HepG2 (cell line): Measurements from ENCODE around the gene CDHR3. TPM values are rescaled to one million over a fixed set of nuclear protein-coding genes. Genes with fewer than 3 reads are reported as not detected.

Experiments
- ATAC-seq: fragments of 200-7000 bp; cut with Tn5 transposase; 3 replicates; pipeline ENCODE4 v1.9.1; 2020; ENCODE audit warnings: mild to moderate bottlenecking, moderate library complexity
- BruUV-seq: library from RNA; stranded (reverse); fragments of 400-500 nt; replicated peaks from 2 replicates; lab custom pipeline; 2021; lab: Mats Ljungman, UMichigan
- CTCF ChIA-PET: fragments of 300-600 bp; formaldehyde crosslinking; extraction: SDS; loops from one replicate; lab custom pipeline; 2021; ENCODE audit warnings: low total read pairs, inconsistent platforms, low intra/inter-chr PET ratio; lab: Yijun Ruan, JAX
- POLR2A ChIA-PET: fragments of 350-600 bp; sonication (Branson Sonifier 250); formaldehyde crosslinking; loops from one replicate; lab custom pipeline; 2020; ENCODE audit warnings: antibody characterized with exemption, inconsistent platforms; lab: Yijun Ruan, JAX
- DNase-seq: peaks from one replicate; pipeline ENCODE4 v3.0.0-alpha.2; 2015; ENCODE audit warnings: low spot score
- FAIRE-seq: peaks from 3 replicates; lab custom pipeline; 2011; peaks lifted over from hg19 to GRCh38; lab: Jason Lieb, UNC
- H2AFZ ChIP-seq: one replicate; pipeline ENCODE4 v1.6.1; 2011; ENCODE audit warnings: low read length, inconsistent platforms
- H3K27ac ChIP-seq: fragments of 300-600 bp; 3 replicates; pipeline ENCODE4 v1.8.0; 2011; ENCODE audit warnings: mixed run types, mild to moderate bottlenecking, mixed read lengths, low read length, inconsistent platforms; ENCODE audit not compliant: insufficient read depth; ENCODE audit errors: extremely low read length
- H3K27me3 ChIP-seq, 2 experiments: fragments of 200-600 bp in 1 of 2; 2 replicates in 1 of 2; 3 replicates in 1 of 2; pipeline versions ENCODE4 v1.6.0 to v1.8.0; 2011; ENCODE audit warnings: low read length in 2 of 2, mild to moderate bottlenecking in 2 of 2, moderate library complexity in 2 of 2, inconsistent platforms in 1 of 2; ENCODE audit not compliant: insufficient read depth in 2 of 2, control insufficient read depth in 1 of 2
- H3K36me3 ChIP-seq, 2 experiments: fragments of 200-600 bp in 1 of 2; replicated peaks in 1 of 2; 2 replicates in 1 of 2; 3 replicates in 1 of 2; pipeline versions ENCODE4 v1.5.1 to v1.8.0; 2011; ENCODE audit warnings: low read length in 2 of 2, inconsistent platforms in 1 of 2; ENCODE audit not compliant: insufficient read depth in 2 of 2, control insufficient read depth in 1 of 2
- H3K4me1 ChIP-seq: 2 replicates; pipeline ENCODE4 v1.5.1; 2012; ENCODE audit warnings: low read length, inconsistent platforms; ENCODE audit not compliant: insufficient read depth
- H3K4me2 ChIP-seq: 2 replicates; pipeline ENCODE4 v1.6.0; 2011; ENCODE audit warnings: low read depth, low read length, inconsistent platforms
- H3K4me3 ChIP-seq, 3 experiments: fragments of 200-600 bp in 1 of 3; sonication (generic), shearing (Covaris generic) in 1 of 3; replicated peaks in 1 of 3; 2 replicates each; pipeline ENCODE4 v1.5.1; 2011 to 2016; ENCODE audit warnings: low read length in 3 of 3, inconsistent platforms in 2 of 3, low read depth in 2 of 3, mild to moderate bottlenecking in 2 of 3, control low read depth in 1 of 3, mixed read lengths in 1 of 3; ENCODE audit not compliant: insufficient read depth in 1 of 3
- H3K79me2 ChIP-seq: one replicate; pipeline ENCODE4 v1.6.1; 2011; ENCODE audit warnings: low read length, inconsistent platforms; ENCODE audit not compliant: insufficient read depth
- H3K9ac ChIP-seq: 2 replicates; pipeline ENCODE4 v1.6.0; 2011; ENCODE audit warnings: mild to moderate bottlenecking, low read depth, low read length, inconsistent platforms; ENCODE audit not compliant: insufficient read depth
- H3K9me3 ChIP-seq: 2 replicates; pipeline ENCODE4 v1.5.1; 2012; ENCODE audit warnings: mild to moderate bottlenecking, low read length
- H4K20me1 ChIP-seq: 2 replicates; pipeline ENCODE4 v1.6.0; 2011; ENCODE audit warnings: inconsistent platforms, mild to moderate bottlenecking, low read length, moderate library complexity; ENCODE audit not compliant: insufficient read depth
- ESRRA ChIP-seq: sonication (generic); formaldehyde crosslinking; IDR thresholded peaks from 2 replicates; pipeline ENCODE4 v1.5.1; 2020; ENCODE audit warnings: mild to moderate bottlenecking, low read depth, missing genetic modification reagents
- GZF1 ChIP-seq: sonication (generic); formaldehyde crosslinking; IDR thresholded peaks from 2 replicates; pipeline ENCODE4 v1.5.1; 2020; ENCODE audit warnings: mild to moderate bottlenecking, missing genetic modification reagents
- KAT8 ChIP-seq: IDR thresholded peaks from 2 replicates; pipeline ENCODE4 v1.6.1; 2016; ENCODE audit warnings: missing genetic modification reagents, missing compliant biosample characterization
- RNF2 ChIP-seq: fragments of 450-650 bp; conservative IDR thresholded peaks from 2 replicates; pipeline ENCODE4 v1.6.1; 2016; ENCODE audit warnings: low read depth
- SRSF4 ChIP-seq: fragments of 200-400 bp; formaldehyde crosslinking; IDR thresholded peaks from one replicate; pipeline ENCODE4 v1.6.1; 2018; ENCODE audit warnings: mild to moderate bottlenecking, low read depth, low read length, moderate library complexity; ENCODE audit not compliant: poor library complexity, severe bottlenecking
- ZNF407 ChIP-seq: sonication (generic); formaldehyde crosslinking; IDR thresholded peaks from one replicate; pipeline ENCODE4 v1.5.1; 2020; ENCODE audit warnings: mild to moderate bottlenecking, missing genetic modification reagents; ENCODE audit errors: not compliant biosample characterization
- WGBS: methylation state at CpG from one replicate; pipeline ENCODE4 v1.1.6; 2017; ENCODE audit warnings: low lambda C conversion rate; 5-methylcytosine and 5-hydroxymethylcytosine counted together
- in situ Hi-C: cut with HindIII; loops from 2 replicates; pipeline ENCODE4 v1.10.0; 2017; ENCODE audit warnings: low pct_unique_long_range_greater_than_20kb; ENCODE audit not compliant: extremely low pct_ligation_motif_present
- intact Hi-C: fragments of 100-400 bp; cut with micrococcal nuclease; formaldehyde crosslinking; loops from one replicate; pipeline ENCODE4 v1.10.0; 2022; ENCODE audit not compliant: unreplicated experiment
- polyA plus RNA-seq, 8 experiments: library from polyadenylated mRNA; depleted of rRNA in 3 of 8; stranded (reverse) in 7 of 8; unstranded in 1 of 8; fragments of >200 nt; fragmentation: Illumina TruSeq in 4 of 8; extraction: Trizol in 4 of 8; gene quantifications; 2 replicates each; pipeline versions ENCODE4 v1.2.1 to v1.2.3, GENCODE V29; 2011 to 2016; ENCODE audit warnings: low read depth in 4 of 8, missing spikeins in 1 of 8, mixed read lengths in 1 of 8; ENCODE audit not compliant: insufficient read depth in 1 of 8
- total RNA-seq, 5 experiments: library from RNA; depleted of rRNA; stranded (reverse); fragments of >200 nt; fragmentation: Illumina TruSeq; extraction: Trizol; gene quantifications; 2 replicates each; pipeline ENCODE4 v1.2.3, GENCODE V29; 2016; ENCODE audit warnings: low read depth in 1 of 5

Gene CDHR3
- total and polyA plus RNA-seq, 2 of the 13 experiments (the other 11 are each of a cell fraction or from before 2014, with no cell fraction given) = 6.5 to 11.8 TPM

- no peaks in the 10 kb centered on the region for H3K9me3 ChIP-seq
- no peaks in the 10 kb centered on the region for H3K4me1 ChIP-seq
- H3K4me2 ChIP-seq = no peak overlapping the region
- in situ Hi-C loops (no loop called here), intact Hi-C loops (no loop called here)
- BruUV-seq = no TSS peak
- H3K27me3 ChIP-seq = no peaks in the 10 kb centered on the region
- H3K27ac ChIP-seq = no peak overlapping the region
- CTCF ChIA-PET = no interaction called here
- no peaks in the 10 kb centered on the region for H3K36me3 ChIP-seq
- no peak overlapping the region for H3K4me3 ChIP-seq
- no peak overlapping the region for H2AFZ ChIP-seq
- no peaks in the 10 kb centered on the region for H4K20me1 ChIP-seq
- FAIRE-seq (no peak), DNase-seq (no peak), ATAC-seq (no peak)
- no peaks in the 10 kb centered on the region for H3K79me2 ChIP-seq
- WGBS = 66% methylated on average over 10 of the region's 10 CpGs
- no peak overlapping the region for H3K9ac ChIP-seq
- TF ChIP-seq GZF1 (CRISPR knock-in tag) = no peak
- TF ChIP-seq ESRRA (CRISPR knock-in tag) = no peak
- POLR2A ChIA-PET = no interaction called here
Observed at GRCh38 chr7:106031300-106032035, 68.4 kb downstream of the CDHR3 start.

- Histone ChIP-seq H3K4me2 (no peak overlapping the region), H3K27ac (no peak overlapping the region), H3K4me1 (no peaks in the 10 kb centered on the region), H3K79me2 (no peaks in the 10 kb centered on the region), H4K20me1 (no peaks in the 10 kb centered on the region), H2AFZ (no peak overlapping the region), H3K9me3 (no peaks in the 10 kb centered on the region), H3K27me3 (no peaks in the 10 kb centered on the region), H3K4me3 (no peak overlapping the region), H3K36me3 (no peaks in the 10 kb centered on the region), H3K9ac (no peak overlapping the region)
- DNase-seq (no peak), ATAC-seq (no peak), FAIRE-seq (no peak)
- CTCF ChIA-PET = no interaction called here
- 72% methylated on average over 3 of the region's 3 CpGs for WGBS
- intact Hi-C loops (no loop called here), in situ Hi-C loops (no loop called here)
- POLR2A ChIA-PET = no interaction called here
- BruUV-seq = no TSS peak
- no peak for TF ChIP-seq RNF2
- TF ChIP-seq KAT8 (CRISPR knock-in tag) = no peak
- no peak for TF ChIP-seq SRSF4
- no peak for TF ChIP-seq ZNF407 (CRISPR knock-in tag)
Observed at GRCh38 chr7:106032295-106032694, 69.2 kb downstream of the CDHR3 start.
